HEK293 (cell line): ENCODE results near the gene LCAT.

Experiments used
- CTCF ChIA-PET: fragments of 350-600 bp; formaldehyde crosslinking; extraction: SDS; loops from one replicate; lab custom pipeline; 2021; ENCODE audit warnings: antibody characterized with exemption; lab: Yijun Ruan, JAX
- POLR2A ChIA-PET: fragments of 300-600 bp; formaldehyde crosslinking; extraction: SDS; loops from one replicate; lab custom pipeline; 2020; ENCODE audit warnings: antibody characterized with exemption, inconsistent platforms; lab: Yijun Ruan, JAX
- H3K27ac ChIP-seq: fragments of 200-500 bp; sonication (Bioruptor generic); 2 replicates; pipeline ENCODE4 v1.5.1; 2014; ENCODE audit warnings: low read depth, low read length, control low read depth, inconsistent platforms; ENCODE audit errors: extremely low read depth
- H3K36me3 ChIP-seq, 2 experiments: fragments of 200-500 bp in 1 of 2; sonication (Bioruptor generic) in 1 of 2; 1 replicate in 1 of 2; 2 replicates in 1 of 2; pipeline ENCODE4 v1.5.1; 2014 to 2017; ENCODE audit warnings: inconsistent platforms in 2 of 2, low read length in 2 of 2; ENCODE audit not compliant: control insufficient read depth in 2 of 2, insufficient read depth in 1 of 2
- H3K4me1 ChIP-seq: fragments of 200-500 bp; sonication (Bioruptor generic); 2 replicates; pipeline ENCODE4 v1.5.1; 2014; ENCODE audit warnings: mild to moderate bottlenecking, low read length, inconsistent platforms; ENCODE audit not compliant: control insufficient read depth, insufficient read depth
- H3K4me3 ChIP-seq: 2 replicates; pipeline ENCODE4 v1.5.1; 2011; ENCODE audit warnings: low read depth, mild to moderate bottlenecking, control low read depth, low read length, moderate library complexity
- H3K9me3 ChIP-seq: fragments of 200-500 bp; sonication (Bioruptor generic); 2 replicates; pipeline ENCODE4 v1.5.1; 2014; ENCODE audit warnings: low read depth, low read length, inconsistent platforms; ENCODE audit not compliant: control insufficient read depth, insufficient read depth
- ATF2 ChIP-seq: fragments of 450-650 bp; formaldehyde crosslinking; IDR thresholded peaks from 2 replicates; pipeline ENCODE4 v1.5.1; 2016; ENCODE audit warnings: missing biosample characterization, missing genetic modification characterization, low read depth
- KLF7 ChIP-seq: fragments of 450-650 bp; formaldehyde crosslinking; IDR thresholded peaks from 2 replicates; pipeline ENCODE4 v1.5.1; 2016; ENCODE audit warnings: missing biosample characterization, missing genetic modification characterization, borderline replicate concordance
- OVOL3 ChIP-seq: fragments of 450-650 bp; formaldehyde crosslinking; IDR thresholded peaks from 2 replicates; pipeline ENCODE4 v1.5.1; 2016; ENCODE audit warnings: missing biosample characterization, missing genetic modification characterization
- TSHZ1 ChIP-seq: fragments of 450-650 bp; formaldehyde crosslinking; IDR thresholded peaks from 2 replicates; pipeline ENCODE4 v1.5.1; 2016; ENCODE audit warnings: missing biosample characterization, missing genetic modification characterization, borderline replicate concordance
- ZFP37 ChIP-seq: fragments of 450-650 bp; formaldehyde crosslinking; IDR thresholded peaks from 2 replicates; pipeline ENCODE4 v1.5.1; 2016; ENCODE audit warnings: missing biosample characterization, missing genetic modification characterization
- ZNF10 ChIP-seq: fragments of 450-650 bp; formaldehyde crosslinking; IDR thresholded peaks from 2 replicates; pipeline ENCODE4 v1.5.1; 2017; ENCODE audit warnings: missing biosample characterization, missing genetic modification characterization
- ZNF121 ChIP-seq: fragments of 450-650 bp; formaldehyde crosslinking; IDR thresholded peaks from 2 replicates; pipeline ENCODE4 v1.5.1; 2016; ENCODE audit warnings: missing biosample characterization, missing genetic modification characterization
- ZNF24 ChIP-seq: fragments of 450-650 bp; formaldehyde crosslinking; IDR thresholded peaks from 2 replicates; pipeline ENCODE4 v1.5.1; 2016; ENCODE audit warnings: missing biosample characterization, missing genetic modification characterization
- ZNF324 ChIP-seq: fragments of 450-650 bp; formaldehyde crosslinking; IDR thresholded peaks from 2 replicates; pipeline ENCODE4 v1.5.1; 2016; ENCODE audit warnings: missing biosample characterization, missing genetic modification characterization
- ZNF362 ChIP-seq: fragments of 450-650 bp; formaldehyde crosslinking; IDR thresholded peaks from 2 replicates; pipeline ENCODE4 v1.5.1; 2016; ENCODE audit warnings: missing biosample characterization, missing genetic modification characterization
- ZNF670 ChIP-seq: fragments of 450-650 bp; formaldehyde crosslinking; IDR thresholded peaks from 2 replicates; pipeline ENCODE4 v1.5.1; 2016; ENCODE audit warnings: missing biosample characterization, missing genetic modification characterization, low read depth
- TF ChIP-seq, protein P1 (sequence below): fragments of 450-650 bp; formaldehyde crosslinking; IDR thresholded peaks from 2 replicates; pipeline ENCODE4 v1.5.0; 2017; ENCODE audit warnings: missing biosample characterization, missing genetic modification characterization, borderline replicate concordance

Gene LCAT

DNA sequence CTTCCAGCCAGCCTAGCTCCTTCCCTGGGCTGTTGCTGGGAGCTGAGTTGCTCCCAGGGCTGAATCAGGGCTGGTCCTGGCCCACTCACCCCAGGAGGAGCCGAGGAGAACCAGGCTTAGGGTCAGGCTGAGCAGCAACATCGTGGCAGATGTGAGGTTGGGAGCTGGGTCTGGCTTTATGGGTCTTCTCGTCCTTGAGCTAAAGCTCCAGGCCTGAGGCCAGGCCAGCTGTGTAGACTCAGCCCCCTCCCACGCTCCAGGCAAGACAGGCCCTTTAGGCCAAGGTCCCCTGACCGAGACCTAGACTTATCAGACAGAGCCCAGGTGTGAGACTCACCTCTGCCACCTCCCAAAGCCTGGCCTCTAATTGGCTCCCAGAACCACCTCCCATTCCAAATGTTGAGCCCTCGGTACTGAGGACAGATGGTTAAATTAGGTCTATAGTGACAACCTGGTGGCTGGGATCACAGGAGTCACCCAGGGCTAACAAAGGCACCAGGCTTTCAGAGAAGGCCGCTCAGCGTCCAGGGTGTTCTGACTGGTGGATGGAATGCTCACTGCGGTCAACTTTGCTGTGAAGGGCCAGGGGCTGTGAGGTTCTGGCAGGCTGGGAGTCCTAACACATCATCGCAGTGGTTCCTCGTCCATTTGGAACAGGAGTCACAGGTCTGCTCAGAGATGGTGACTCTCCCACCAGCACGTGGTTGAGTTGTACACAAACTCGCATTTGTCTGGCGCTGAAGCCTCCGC is 12.0 kb downstream of the LCAT start, which contains the start of gene CTRL (continued):
- TF ChIP-seq ATF2 (tag by site-specific recombination) (no peak), ZFP37 (tag by site-specific recombination) (no peak), ZNF324 (tag by site-specific recombination) (no peak)
- TF ChIP-seq, all 188 proteins: peak for 0

DNA sequence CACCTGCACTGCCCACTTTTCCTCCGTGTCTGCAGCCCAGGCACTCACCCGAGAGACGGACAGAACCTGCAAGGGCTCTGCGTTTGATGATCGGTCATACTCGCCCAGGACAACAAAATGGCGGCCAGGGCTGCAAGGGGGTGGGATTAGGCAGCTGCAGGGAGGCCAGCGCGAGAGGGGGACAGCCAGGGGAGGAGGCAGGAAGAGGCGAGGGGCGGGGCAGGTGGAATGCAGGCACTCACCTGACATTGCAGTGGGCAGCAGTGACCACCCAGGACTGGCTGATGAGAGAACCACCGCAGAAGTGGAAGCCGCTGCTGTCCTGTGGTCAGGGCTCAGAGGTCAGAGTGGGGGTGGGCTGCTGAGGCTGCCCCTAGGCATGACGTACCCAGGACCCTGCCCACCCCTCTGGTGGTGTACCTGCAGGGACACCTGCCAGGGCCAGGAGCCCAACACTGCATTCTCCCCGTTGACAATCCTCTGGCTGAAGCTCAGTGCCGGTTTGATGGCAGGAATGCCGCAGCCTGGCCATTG is 13.2 kb downstream of the LCAT start:
- Histone ChIP-seq H3K9me3 (no peaks in the 10 kb centered on the region), H3K4me3 (no peak overlapping the region), H3K36me3 (peaks cover 0 to 47% of the 10 kb centered on the region in 2 experiments; a peak in 2 of 3 replicates), H3K4me1 (peaks cover 8% of the 10 kb centered on the region; the same call in 1 of the 2 replicates), H3K27ac (no peak overlapping the region)
- no peak for TF ChIP-seq ZNF121 (tag by site-specific recombination)
- no peak for TF ChIP-seq ZNF24 (tag by site-specific recombination)
- no peak for TF ChIP-seq ZNF10 (tag by site-specific recombination)
- TF ChIP-seq ATF2 (tag by site-specific recombination), result no peak
- TF ChIP-seq, protein P1, sequence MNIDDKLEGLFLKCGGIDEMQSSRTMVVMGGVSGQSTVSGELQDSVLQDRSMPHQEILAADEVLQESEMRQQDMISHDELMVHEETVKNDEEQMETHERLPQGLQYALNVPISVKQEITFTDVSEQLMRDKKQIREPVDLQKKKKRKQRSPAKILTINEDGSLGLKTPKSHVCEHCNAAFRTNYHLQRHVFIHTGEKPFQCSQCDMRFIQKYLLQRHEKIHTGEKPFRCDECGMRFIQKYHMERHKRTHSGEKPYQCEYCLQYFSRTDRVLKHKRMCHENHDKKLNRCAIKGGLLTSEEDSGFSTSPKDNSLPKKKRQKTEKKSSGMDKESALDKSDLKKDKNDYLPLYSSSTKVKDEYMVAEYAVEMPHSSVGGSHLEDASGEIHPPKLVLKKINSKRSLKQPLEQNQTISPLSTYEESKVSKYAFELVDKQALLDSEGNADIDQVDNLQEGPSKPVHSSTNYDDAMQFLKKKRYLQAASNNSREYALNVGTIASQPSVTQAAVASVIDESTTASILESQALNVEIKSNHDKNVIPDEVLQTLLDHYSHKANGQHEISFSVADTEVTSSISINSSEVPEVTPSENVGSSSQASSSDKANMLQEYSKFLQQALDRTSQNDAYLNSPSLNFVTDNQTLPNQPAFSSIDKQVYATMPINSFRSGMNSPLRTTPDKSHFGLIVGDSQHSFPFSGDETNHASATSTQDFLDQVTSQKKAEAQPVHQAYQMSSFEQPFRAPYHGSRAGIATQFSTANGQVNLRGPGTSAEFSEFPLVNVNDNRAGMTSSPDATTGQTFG (tag by site-specific recombination), result no peak
- no peak for TF ChIP-seq ZNF670
- TF ChIP-seq OVOL3 (tag by site-specific recombination), result no peak
- TF ChIP-seq KLF7 (tag by site-specific recombination), result no peak
- no peak for TF ChIP-seq ZNF362 (tag by site-specific recombination)
- no peak for TF ChIP-seq TSHZ1 (tag by site-specific recombination)
- POLR2A ChIA-PET, result interaction anchor here (0.6 to 0.7 kb wide), 3 partner anchors 27 to 455 kb away, joined by 3 read pairs; no protein-coding TSS in a partner anchor
- CTCF ChIA-PET, result interaction anchor here (0.7 kb wide), 1 partner anchor 47 kb away, joined by 4 read pairs; the partner anchor contains the start of gene NRN1L
